ENCODE data around the gene CHSY1. TPM values are rescaled to one million over a fixed set of nuclear protein-coding genes. Genes with fewer than 3 reads are reported as not detected.

Gene CHSY1
- total RNA-seq, 1 experiment from 2014 or later, result 47.0 TPM

DNA sequence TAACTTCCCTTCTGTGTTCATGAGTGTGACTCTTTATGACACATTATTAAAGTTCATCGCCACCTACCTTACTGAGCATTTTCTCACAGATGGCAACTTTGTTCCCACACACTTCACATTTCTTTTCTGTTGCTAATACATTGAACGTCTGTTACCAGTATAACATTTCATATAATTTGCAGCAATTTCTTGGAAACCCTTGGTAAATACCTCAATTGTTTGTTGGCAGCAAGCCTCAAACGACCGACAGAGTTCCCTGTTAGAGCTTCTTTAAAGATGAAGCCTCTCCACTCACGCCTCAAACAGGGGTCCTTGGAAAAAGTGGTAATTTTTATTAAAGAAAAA lies 3.2 kb upstream of the CHSY1 start:
- ChIA-PET CTCF (interaction anchor here (1.3 kb wide), 1 partner anchor 225 kb away, joined by 4 read pairs; no protein-coding TSS in a partner anchor), POLR2A (ENCODE audit: low non-redundant PET) (no interaction called here)
- no peaks in the 10 kb centered on the region for H3K36me3 ChIP-seq (ENCODE audit: insufficient read depth, low read length, poor library complexity, severe bottlenecking)
- H3K9me3 ChIP-seq (ENCODE audit: low read depth, low read length, poor library complexity, severe bottlenecking), result no peaks in the 10 kb centered on the region
- BruUV-seq (replicated peaks), result no TSS peak
- no peak overlapping the region for H3K27ac ChIP-seq (ENCODE audit: low read depth, low read length, poor library complexity, severe bottlenecking)
- no peaks in the 10 kb centered on the region for H3K27me3 ChIP-seq (replicated peaks; ENCODE audit: insufficient read depth, low read depth, low read length, poor library complexity)
- intact Hi-C loops (cut with micrococcal nuclease; ENCODE audit: unreplicated experiment), result loop anchor here (10.0 kb wide), 2 partner anchors 340 to 620 kb away; partner anchors contain the start of gene LRRK1
- H3K4me3 ChIP-seq (ENCODE audit: low read depth, low read length, poor library complexity, severe bottlenecking), result no peak overlapping the region
- peaks cover 4% of the 10 kb centered on the region for H3K4me1 ChIP-seq (ENCODE audit: insufficient read depth, low read length, poor library complexity, severe bottlenecking)
- TF ChIP-seq CTCF (conservative IDR thresholded peaks at IDR 0.05; ENCODE audit: low read depth, low read length) (no peak), EZH2 (IDR thresholded peaks at IDR 0.05; ENCODE audit: borderline replicate concordance, low read depth, low read length, poor library complexity, severe bottlenecking) (no peak)
- no peak for DNase-seq (ENCODE audit: low spot score)

DNA sequence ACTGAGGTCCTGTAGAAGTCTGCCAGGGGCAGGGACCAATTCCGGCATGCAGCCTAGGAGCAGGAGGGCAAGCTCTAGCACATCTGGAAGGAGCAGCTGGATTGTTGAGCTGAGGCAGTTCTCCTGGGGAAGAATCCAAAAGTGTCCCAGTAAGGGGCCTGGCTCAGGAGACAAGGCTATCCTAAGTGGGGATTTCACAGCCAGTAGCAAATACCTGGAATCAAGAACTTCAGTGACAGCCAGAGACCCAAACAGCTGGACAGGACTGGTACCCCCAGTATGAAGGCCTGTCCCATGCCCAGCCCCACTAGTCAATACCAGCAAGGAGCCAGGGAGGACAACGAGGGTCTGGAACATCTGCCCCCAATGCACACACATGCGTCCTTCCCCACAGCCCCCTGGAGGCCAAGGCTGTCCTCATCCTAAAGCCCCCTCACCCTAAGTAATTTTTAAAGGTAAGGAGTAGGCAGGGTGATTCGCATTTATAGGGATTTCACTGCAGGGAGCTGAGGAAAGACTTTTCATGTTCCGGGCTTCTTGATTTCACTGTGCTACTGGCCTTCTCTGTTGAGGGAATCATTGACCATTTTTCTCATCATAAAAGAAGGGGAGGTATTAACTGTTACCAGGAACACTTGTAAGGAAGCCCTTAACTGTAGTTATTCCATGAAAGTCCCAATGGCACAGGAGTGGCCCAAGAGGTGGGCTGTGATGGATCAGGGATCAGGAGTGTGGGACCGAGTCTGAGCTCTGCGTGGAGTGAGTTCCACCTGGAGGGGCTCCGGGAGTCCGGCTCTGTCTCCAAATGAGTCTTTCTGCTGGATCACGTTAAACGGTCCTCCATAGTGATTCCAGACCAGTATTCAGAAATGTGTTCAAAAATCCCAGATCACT lies 2.6 kb upstream of the CHSY1 start:
- Histone ChIP-seq H3K4me3 (ENCODE audit: low read depth, low read length, poor library complexity, severe bottlenecking) (no peak overlapping the region), H3K4me1 (ENCODE audit: insufficient read depth, low read length, poor library complexity, severe bottlenecking) (peaks cover 4% of the 10 kb centered on the region), H3K9me3 (ENCODE audit: low read depth, low read length, poor library complexity, severe bottlenecking) (no peaks in the 10 kb centered on the region), H3K36me3 (ENCODE audit: insufficient read depth, low read length, poor library complexity, severe bottlenecking) (no peaks in the 10 kb centered on the region), H3K27ac (ENCODE audit: low read depth, low read length, poor library complexity, severe bottlenecking) (no peak overlapping the region), H3K27me3 (replicated peaks; ENCODE audit: insufficient read depth, low read depth, low read length, poor library complexity) (no peaks in the 10 kb centered on the region)
- ChIA-PET CTCF (no interaction called here), POLR2A (ENCODE audit: low non-redundant PET) (no interaction called here)
- intact Hi-C loops (cut with micrococcal nuclease; ENCODE audit: unreplicated experiment), result loop anchor here (5.0 to 10.0 kb wide), 3 partner anchors 77 to 620 kb away; partner anchors contain the start of gene LRRK1
- DNase-seq (ENCODE audit: low spot score), result no peak
- TF ChIP-seq CTCF (conservative IDR thresholded peaks at IDR 0.05; ENCODE audit: low read depth, low read length), result no peak
- no peak for TF ChIP-seq EZH2 (IDR thresholded peaks at IDR 0.05; ENCODE audit: borderline replicate concordance, low read depth, low read length, poor library complexity, severe bottlenecking)
- BruUV-seq (replicated peaks), result no TSS peak

DNA sequence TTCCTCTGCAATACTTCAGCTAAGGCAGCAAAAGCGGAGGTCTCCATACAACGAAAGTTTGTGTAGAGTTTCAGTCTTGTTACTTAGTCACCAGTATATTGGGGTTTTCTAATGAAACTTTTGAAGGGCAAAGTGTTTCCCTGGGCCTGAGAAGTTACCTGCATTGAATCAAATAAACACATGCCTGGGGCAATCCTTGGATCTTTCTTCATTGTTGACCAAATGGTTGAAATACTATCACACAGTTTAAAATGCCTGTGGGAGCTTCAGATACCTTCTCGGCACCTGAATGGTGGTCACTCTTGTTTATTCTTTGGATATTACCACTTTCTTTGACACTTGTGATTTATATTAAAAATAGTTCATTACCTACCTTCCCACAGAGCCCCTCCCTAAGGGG lies 988 bp upstream of the CHSY1 start:
- Histone ChIP-seq H3K4me3 (ENCODE audit: low read depth, low read length, poor library complexity, severe bottlenecking) (peak overlapping the region; percentile 85), H3K9me3 (ENCODE audit: low read depth, low read length, poor library complexity, severe bottlenecking) (no peaks in the 10 kb centered on the region), H3K4me1 (ENCODE audit: insufficient read depth, low read length, poor library complexity, severe bottlenecking) (peaks cover 8% of the 10 kb centered on the region), H3K27me3 (replicated peaks; ENCODE audit: insufficient read depth, low read depth, low read length, poor library complexity) (no peaks in the 10 kb centered on the region), H3K27ac (ENCODE audit: low read depth, low read length, poor library complexity, severe bottlenecking) (peak overlapping the region; percentile 81), H3K36me3 (ENCODE audit: insufficient read depth, low read length, poor library complexity, severe bottlenecking) (no peaks in the 10 kb centered on the region)
- CTCF ChIA-PET, result no interaction called here
- no peak for DNase-seq (ENCODE audit: low spot score)
- intact Hi-C loops (cut with micrococcal nuclease; ENCODE audit: unreplicated experiment), result loop anchor here (5.0 to 10.0 kb wide), 3 partner anchors 76 to 618 kb away; partner anchors contain the start of gene LRRK1
- no TSS peak for BruUV-seq (replicated peaks)
- TF ChIP-seq CTCF (conservative IDR thresholded peaks at IDR 0.05; ENCODE audit: low read depth, low read length) (no peak), EZH2 (IDR thresholded peaks at IDR 0.05; ENCODE audit: borderline replicate concordance, low read depth, low read length, poor library complexity, severe bottlenecking) (no peak)
- POLR2A ChIA-PET (ENCODE audit: low non-redundant PET), result no interaction called here
